RWPE1 (cell line): ENCODE results near the gene GMFB.

Experiments
- CTCF ChIA-PET: fragments of 350-600 bp; sonication (Branson Sonifier 250); formaldehyde crosslinking; extraction: SDS; loops from one replicate; lab custom pipeline; 2021; lab: Yijun Ruan, JAX
- POLR2A ChIA-PET: fragments of 400-600 bp; formaldehyde crosslinking; extraction: SDS; loops from one replicate; lab custom pipeline; 2020; ENCODE audit warnings: antibody characterized with exemption; ENCODE audit not compliant: low non-redundant PET; lab: Yijun Ruan, JAX
- DNase-seq: peaks from one replicate; pipeline ENCODE4 v3.0.0; 2012; ENCODE audit warnings: low spot score
- H3K27ac ChIP-seq: fragments of 450-650 bp; 2 replicates; pipeline ENCODE4 v1.5.1; 2017
- TF ChIP-seq, protein P1 (sequence below): fragments of 450-650 bp; conservative IDR thresholded peaks from 2 replicates; pipeline ENCODE4 v1.5.1; 2017; ENCODE audit warnings: low read depth, mild to moderate bottlenecking

Gene GMFB

DNA sequence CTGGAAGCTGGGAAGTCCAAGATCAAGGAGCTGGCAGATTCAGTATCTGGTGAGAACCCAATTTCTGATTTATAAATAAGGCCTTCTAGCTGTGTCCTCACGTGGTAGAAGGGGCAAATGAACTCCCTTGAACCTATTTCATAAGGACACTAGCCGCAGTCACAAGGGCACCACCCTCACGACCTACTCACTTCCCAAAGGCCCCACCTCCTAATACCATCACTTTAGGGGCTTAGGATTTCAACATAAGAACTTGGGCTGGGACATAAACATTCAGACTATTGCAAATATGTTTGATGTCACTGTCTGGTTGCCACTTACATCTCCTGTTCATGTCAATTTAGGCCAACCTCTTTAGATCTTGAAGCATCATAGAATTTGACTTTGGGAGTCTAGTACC, 36.8 kb downstream of the GMFB start:
- H3K27ac ChIP-seq = no peak overlapping the region
- TF ChIP-seq, protein P1, sequence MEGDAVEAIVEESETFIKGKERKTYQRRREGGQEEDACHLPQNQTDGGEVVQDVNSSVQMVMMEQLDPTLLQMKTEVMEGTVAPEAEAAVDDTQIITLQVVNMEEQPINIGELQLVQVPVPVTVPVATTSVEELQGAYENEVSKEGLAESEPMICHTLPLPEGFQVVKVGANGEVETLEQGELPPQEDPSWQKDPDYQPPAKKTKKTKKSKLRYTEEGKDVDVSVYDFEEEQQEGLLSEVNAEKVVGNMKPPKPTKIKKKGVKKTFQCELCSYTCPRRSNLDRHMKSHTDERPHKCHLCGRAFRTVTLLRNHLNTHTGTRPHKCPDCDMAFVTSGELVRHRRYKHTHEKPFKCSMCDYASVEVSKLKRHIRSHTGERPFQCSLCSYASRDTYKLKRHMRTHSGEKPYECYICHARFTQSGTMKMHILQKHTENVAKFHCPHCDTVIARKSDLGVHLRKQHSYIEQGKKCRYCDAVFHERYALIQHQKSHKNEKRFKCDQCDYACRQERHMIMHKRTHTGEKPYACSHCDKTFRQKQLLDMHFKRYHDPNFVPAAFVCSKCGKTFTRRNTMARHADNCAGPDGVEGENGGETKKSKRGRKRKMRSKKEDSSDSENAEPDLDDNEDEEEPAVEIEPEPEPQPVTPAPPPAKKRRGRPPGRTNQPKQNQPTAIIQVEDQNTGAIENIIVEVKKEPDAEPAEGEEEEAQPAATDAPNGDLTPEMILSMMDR = no peak
- ChIA-PET POLR2A (no interaction called here), CTCF (no interaction called here)
- DNase-seq = no peak

DNA sequence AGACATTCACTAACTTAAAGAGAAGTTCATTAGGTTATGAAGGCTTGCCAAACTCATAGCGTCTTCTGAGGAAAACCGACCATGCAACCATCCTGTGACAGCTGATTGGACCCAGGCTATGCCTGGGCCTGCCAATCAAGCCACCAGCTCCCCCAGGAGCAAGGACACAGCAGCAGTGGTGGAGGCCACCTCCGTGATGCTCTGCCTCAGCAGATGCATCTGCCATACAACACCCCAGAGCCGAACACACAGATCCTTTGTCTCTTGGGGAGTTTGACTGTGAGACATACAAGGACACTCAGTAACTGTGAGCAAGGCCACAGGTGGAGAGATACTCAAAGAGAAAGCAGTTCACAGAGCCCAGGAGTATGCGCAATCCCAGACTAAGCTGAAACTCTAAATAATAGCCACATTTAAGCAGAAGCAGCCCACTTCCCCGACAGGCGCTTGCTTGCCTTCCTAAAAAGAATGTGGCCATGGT, 37.6 kb downstream of the GMFB start:
- TF ChIP-seq, protein P1 = no peak
- no peak for DNase-seq
- ChIA-PET POLR2A (no interaction called here), CTCF (interaction anchor here (0.5 kb wide), 1 partner anchor 19 kb away, joined by 3 read pairs; no protein-coding TSS in a partner anchor)
- H3K27ac ChIP-seq = peak overlapping the region; percentile 56

DNA sequence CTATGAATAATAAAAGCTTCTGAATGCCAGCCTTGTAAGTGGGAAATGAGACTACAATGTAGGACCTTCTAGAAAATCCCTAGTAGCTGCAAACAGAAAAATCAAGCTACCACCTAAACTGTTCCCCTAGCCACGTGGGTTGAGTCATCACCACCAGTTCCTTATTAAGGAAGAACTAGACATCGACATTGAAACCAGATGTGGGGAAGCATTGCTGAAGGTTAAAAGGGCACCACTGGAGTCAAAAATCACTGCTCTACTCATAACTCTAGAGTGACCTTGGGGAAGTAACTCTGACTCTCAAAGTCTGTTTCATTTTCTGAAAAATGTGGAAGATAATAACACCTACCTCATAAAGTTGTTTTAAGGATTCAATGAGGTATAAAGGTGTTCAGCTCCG, 38.2 kb downstream of the GMFB start:
- no peak overlapping the region for H3K27ac ChIP-seq
- CTCF ChIA-PET = interaction anchor here (0.5 kb wide), 1 partner anchor 18 kb away, joined by 3 read pairs; no protein-coding TSS in a partner anchor
- TF ChIP-seq, protein P1 = no peak

DNA sequence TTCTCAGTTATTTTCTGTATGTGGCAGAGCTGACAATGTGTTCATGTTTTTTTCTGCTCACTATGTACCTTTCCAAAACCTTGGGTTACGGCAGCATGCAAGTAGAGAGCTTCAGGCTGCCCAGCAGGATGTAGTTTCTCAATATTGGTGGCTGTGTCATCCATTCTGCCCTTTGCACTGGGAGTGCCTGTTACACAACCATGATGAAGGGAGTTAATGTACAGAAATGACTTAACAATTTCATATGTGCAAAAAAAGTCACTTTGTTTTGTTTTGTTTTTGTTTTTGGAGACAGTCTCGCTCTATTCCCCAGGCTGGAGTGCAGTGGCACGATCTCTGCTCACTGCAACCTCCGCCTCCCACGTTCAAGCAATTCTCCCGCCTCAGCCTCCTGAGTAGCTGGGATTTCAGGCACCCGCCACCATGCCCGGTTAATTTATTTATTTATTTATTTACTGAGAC, 41.5 kb downstream of the GMFB start:
- ChIA-PET CTCF (interaction anchor here (0.5 to 0.7 kb wide), 3 partner anchors 12 to 432 kb away, joined by 3 to 4 read pairs (median 4); no protein-coding TSS in a partner anchor), POLR2A (no interaction called here)
- DNase-seq = peak; percentile 80

More for the DNA sequence above, 38.2 kb downstream of the GMFB start:
- POLR2A ChIA-PET = no interaction called here
- DNase-seq = no peak

DNA sequence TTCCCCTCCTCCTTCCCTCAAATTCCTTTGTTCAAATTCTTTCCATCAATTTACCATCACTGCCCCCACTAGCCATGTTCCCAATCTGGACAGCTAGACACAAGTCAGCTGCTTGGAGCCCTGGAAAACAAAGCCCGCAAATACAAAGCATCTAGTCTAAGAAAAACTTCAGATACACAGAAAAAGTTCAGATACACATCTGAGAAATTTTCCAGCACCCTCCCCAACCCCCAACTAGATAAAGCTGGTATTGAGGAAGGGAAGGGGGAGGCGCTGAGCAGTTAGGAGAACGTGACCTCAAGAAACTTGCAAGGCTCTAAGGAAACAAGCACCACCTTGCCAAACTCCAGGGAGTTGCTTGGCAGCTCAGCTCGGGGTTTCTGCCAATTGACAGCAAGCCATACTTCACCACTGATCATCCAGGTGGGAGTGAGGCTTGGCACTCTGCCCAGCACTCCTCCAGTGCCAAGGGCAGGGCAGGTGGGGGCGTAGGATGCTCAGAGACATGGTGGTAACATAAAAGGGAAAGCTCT, 42.6 kb downstream of the GMFB start:
- TF ChIP-seq, protein P1 = no peak
- peak overlapping the region; percentile 96 for H3K27ac ChIP-seq
- peak; percentile 50 for DNase-seq
- ChIA-PET POLR2A (interaction anchor here (0.6 kb wide), 1 partner anchor 42 kb away, joined by 3 read pairs; no protein-coding TSS in a partner anchor), CTCF (interaction anchor here (0.5 to 1.5 kb wide), 2 partner anchors 11 to 219 kb away, joined by 3 to 5 read pairs; no protein-coding TSS in a partner anchor)

More for the DNA sequence above, 41.5 kb downstream of the GMFB start:
- TF ChIP-seq, protein P1 = no peak
- peak overlapping the region; percentile 96 for H3K27ac ChIP-seq

DNA sequence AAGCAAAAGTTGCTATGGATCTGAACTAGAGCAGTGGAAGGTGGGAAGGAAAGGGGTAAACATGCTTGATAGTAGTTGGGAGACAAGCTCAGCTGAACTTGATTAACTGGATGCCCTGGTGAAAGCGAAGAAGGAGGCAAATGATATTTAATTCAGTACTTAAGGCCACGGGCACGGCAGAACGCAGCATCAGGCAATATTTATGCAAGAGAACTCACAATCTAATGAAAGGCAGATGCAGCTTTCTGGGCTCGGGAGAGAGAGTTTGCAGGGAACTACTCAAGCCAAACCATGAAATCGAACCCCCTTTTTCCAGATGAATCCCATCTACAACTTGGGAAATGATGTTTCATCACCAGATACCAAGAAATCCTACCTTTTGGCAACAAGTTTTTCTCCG, 44.1 kb downstream of the GMFB start:
- ChIA-PET CTCF (no interaction called here), POLR2A (no interaction called here)
- TF ChIP-seq, protein P1 = no peak
- peak overlapping the region; percentile 36 for H3K27ac ChIP-seq
- DNase-seq = no peak
